ENCODE results near the gene NPC1L1. TPM values are rescaled to one million over a fixed set of nuclear protein-coding genes. Genes with fewer than 3 reads are reported as not detected.

NPC1L1 gene
- total RNA-seq, 4 donors from 2014 or later, result 0.24 to 0.65 (median 0.28) TPM

GRCh38 chr7:44470135-44470479 is 71.0 kb downstream of the NPC1L1 start:
- ATAC-seq (ENCODE audit: low FRiP score) (no peak), DNase-seq (ENCODE audit: low spot score) (no peak)
- TF ChIP-seq, protein P1, sequence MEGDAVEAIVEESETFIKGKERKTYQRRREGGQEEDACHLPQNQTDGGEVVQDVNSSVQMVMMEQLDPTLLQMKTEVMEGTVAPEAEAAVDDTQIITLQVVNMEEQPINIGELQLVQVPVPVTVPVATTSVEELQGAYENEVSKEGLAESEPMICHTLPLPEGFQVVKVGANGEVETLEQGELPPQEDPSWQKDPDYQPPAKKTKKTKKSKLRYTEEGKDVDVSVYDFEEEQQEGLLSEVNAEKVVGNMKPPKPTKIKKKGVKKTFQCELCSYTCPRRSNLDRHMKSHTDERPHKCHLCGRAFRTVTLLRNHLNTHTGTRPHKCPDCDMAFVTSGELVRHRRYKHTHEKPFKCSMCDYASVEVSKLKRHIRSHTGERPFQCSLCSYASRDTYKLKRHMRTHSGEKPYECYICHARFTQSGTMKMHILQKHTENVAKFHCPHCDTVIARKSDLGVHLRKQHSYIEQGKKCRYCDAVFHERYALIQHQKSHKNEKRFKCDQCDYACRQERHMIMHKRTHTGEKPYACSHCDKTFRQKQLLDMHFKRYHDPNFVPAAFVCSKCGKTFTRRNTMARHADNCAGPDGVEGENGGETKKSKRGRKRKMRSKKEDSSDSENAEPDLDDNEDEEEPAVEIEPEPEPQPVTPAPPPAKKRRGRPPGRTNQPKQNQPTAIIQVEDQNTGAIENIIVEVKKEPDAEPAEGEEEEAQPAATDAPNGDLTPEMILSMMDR (IDR thresholded peaks at IDR 0.05), result no peak

- no peak for DNase-seq (ENCODE audit: low spot score)
- TF ChIP-seq, protein P1 (IDR thresholded peaks at IDR 0.05), result no peak
- no peak for ATAC-seq (ENCODE audit: low FRiP score)
Measured at GRCh38 chr7:44469461-44470134, 71.5 kb downstream of the NPC1L1 start.

DNA sequence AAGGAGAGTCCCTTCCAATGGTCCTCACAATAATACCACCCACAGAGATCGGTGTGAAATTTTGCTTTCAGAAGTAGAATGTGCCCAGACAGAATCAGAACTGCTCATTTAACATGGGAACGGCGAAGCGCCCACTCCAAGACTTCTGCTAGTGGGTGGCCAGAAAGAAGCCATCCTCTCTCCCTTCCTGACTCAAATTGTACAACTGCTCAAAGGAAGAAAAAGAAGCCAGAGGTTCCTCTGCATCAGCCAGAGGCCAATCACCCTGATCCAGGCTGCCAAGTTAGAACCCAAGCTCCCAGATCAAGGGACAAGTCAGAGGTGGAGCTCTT is 73.9 kb downstream of the NPC1L1 start:
- TF ChIP-seq, protein P1 (IDR thresholded peaks at IDR 0.05), result no peak
- ATAC-seq (ENCODE audit: low FRiP score), result no peak
- no peak for DNase-seq (ENCODE audit: low spot score)

- DNase-seq (ENCODE audit: low spot score), result no peak
- ATAC-seq (ENCODE audit: low FRiP score), result peak; percentile 23
- TF ChIP-seq, protein P1 (IDR thresholded peaks at IDR 0.05), result no peak
Measured at GRCh38 chr7:44466300-44467216, 74.6 kb downstream of the NPC1L1 start.

- DNase-seq (ENCODE audit: low spot score) (no peak), ATAC-seq (ENCODE audit: low FRiP score) (no peak)
- TF ChIP-seq, protein P1 (IDR thresholded peaks at IDR 0.05), result no peak
Measured at GRCh38 chr7:44465490-44465889, 75.6 kb downstream of the NPC1L1 start.

- DNase-seq (ENCODE audit: low spot score) (no peak), ATAC-seq (ENCODE audit: low FRiP score) (no peak)
- TF ChIP-seq, protein P1 (IDR thresholded peaks at IDR 0.05), result no peak
Measured at GRCh38 chr7:44463169-44463808, 77.8 kb downstream of the NPC1L1 start.

Small RNAs within 50 kb of the gene (small RNA-seq; reads per million reads assigned to genes)
- gene RNU6-1097P, result not detected

Other genes starting within 250 kb of the NPC1L1 start
- gene CAMK2B, start 215.7 kb downstream of the NPC1L1 start, total RNA-seq, result under 1 TPM in 1 of 4 donors, not detected in 3; 0.48 TPM
- gene NUDCD3, start 50.7 kb downstream of the NPC1L1 start, total RNA-seq, result 10 to 100 TPM; 49.3 to 57.2 (median 56.3) TPM
- 100 to 1,000 TPM in 1 of 4 donors, 10 to 100 TPM in 3; 43.0 to 104 (median 50.3) TPM for gene DDX56, start 32.6 kb upstream of the NPC1L1 start, total RNA-seq
- gene TMED4, start 40.9 kb upstream of the NPC1L1 start, total RNA-seq, result 100 to 1,000 TPM; 105 to 140 (median 124) TPM
- 10 to 100 TPM; 75.4 to 91.0 (median 82.0) TPM for gene OGDH, start 65.3 kb upstream of the NPC1L1 start, total RNA-seq
- 10 to 100 TPM; 13.5 to 26.3 (median 15.3) TPM for gene ZMIZ2, start 207.5 kb upstream of the NPC1L1 start, total RNA-seq

Measured in omental fat pad (tissue), 4 donors.